Neural cell (in vitro differentiated cells): ENCODE data around the gene KRTAP10-11.

Experiments used
- CTCF ChIP-seq: fragments of 450-650 bp; IDR thresholded peaks from 2 replicates; pipeline ENCODE4 v1.5.1; 2014; ENCODE audit warnings: antibody characterized with exemption, mild to moderate bottlenecking, moderate library complexity; ENCODE audit not compliant: poor library complexity, severe bottlenecking
- EZH2 ChIP-seq: fragments of 200-600, 300-800 bp; shearing (Covaris generic), sonication (generic); IDR thresholded peaks from 2 replicates; pipeline ENCODE4 v1.6.1; 2014; ENCODE audit warnings: antibody characterized with exemption, low read length, borderline replicate concordance, mild to moderate bottlenecking; ENCODE audit not compliant: insufficient read depth, poor library complexity, severe bottlenecking
- TF ChIP-seq, protein P1 (sequence below): IDR thresholded peaks from 2 replicates; pipeline ENCODE4 v1.6.1; 2012; ENCODE audit warnings: borderline replicate concordance

- TF ChIP-seq CTCF = no peak
- no peak for TF ChIP-seq EZH2
- TF ChIP-seq, protein P1, sequence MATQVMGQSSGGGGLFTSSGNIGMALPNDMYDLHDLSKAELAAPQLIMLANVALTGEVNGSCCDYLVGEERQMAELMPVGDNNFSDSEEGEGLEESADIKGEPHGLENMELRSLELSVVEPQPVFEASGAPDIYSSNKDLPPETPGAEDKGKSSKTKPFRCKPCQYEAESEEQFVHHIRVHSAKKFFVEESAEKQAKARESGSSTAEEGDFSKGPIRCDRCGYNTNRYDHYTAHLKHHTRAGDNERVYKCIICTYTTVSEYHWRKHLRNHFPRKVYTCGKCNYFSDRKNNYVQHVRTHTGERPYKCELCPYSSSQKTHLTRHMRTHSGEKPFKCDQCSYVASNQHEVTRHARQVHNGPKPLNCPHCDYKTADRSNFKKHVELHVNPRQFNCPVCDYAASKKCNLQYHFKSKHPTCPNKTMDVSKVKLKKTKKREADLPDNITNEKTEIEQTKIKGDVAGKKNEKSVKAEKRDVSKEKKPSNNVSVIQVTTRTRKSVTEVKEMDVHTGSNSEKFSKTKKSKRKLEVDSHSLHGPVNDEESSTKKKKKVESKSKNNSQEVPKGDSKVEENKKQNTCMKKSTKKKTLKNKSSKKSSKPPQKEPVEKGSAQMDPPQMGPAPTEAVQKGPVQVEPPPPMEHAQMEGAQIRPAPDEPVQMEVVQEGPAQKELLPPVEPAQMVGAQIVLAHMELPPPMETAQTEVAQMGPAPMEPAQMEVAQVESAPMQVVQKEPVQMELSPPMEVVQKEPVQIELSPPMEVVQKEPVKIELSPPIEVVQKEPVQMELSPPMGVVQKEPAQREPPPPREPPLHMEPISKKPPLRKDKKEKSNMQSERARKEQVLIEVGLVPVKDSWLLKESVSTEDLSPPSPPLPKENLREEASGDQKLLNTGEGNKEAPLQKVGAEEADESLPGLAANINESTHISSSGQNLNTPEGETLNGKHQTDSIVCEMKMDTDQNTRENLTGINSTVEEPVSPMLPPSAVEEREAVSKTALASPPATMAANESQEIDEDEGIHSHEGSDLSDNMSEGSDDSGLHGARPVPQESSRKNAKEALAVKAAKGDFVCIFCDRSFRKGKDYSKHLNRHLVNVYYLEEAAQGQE = no peak
These were observed 19.5 kb upstream of the KRTAP10-11 start, which contains the start of gene KRTAP10-9 for GRCh38 chr21:44626673-44627143.
